Left kidney (tissue), 2 donors: ENCODE measurements around the gene RPL27. TPM values are rescaled to one million over a fixed set of nuclear protein-coding genes. Genes with fewer than 3 reads are reported as not detected.
"Not testable (repeated sequence)": the region's sequence is repeated elsewhere in the genome, so short reads cannot be mapped to it uniquely, and the experiment has no call there.

Source experiments
- DNase-seq: peaks from one replicate; pipeline ENCODE4 v3.0.0-alpha.2; 2013
- polyA plus RNA-seq: library from polyadenylated mRNA; unstranded; fragments of 120-200 nt; gene quantifications from one replicate; pipeline ENCODE4 v1.2.1, GENCODE V29; 2013; ENCODE audit not compliant: insufficient read length

RPL27 gene
- polyA plus RNA-seq, 1 donor = 1,206 TPM

- no peak for DNase-seq
These were observed 9.1 kb upstream of the RPL27 start for GRCh38 chr17:42989141-42989540.

GRCh38 chr17:42989726-42990652 is 8.2 kb upstream of the RPL27 start:
- DNase-seq = no peak

- DNase-seq = no peak
These were observed 6.7 kb upstream of the RPL27 start for GRCh38 chr17:42991471-42991870.

DNA sequence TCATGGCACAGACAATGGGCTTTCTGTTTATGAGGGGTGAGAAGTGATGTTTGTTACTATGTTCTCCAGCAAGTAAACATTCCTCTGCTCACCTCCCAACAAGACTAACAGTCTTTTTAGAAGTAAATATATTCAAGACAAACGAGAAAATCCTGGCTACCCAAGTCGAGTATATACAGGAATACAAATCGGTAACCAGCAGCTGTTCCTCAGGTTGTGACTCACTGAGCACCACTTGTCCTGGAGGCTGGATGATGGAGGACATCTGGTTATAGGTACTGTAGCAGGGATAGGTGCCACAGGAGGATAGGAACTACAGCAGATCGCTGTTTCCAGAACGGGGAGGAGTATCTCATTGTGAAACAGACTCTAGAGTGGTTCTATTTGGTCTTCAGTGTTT is 5.3 kb upstream of the RPL27 start:
- DNase-seq = no peak

DNA sequence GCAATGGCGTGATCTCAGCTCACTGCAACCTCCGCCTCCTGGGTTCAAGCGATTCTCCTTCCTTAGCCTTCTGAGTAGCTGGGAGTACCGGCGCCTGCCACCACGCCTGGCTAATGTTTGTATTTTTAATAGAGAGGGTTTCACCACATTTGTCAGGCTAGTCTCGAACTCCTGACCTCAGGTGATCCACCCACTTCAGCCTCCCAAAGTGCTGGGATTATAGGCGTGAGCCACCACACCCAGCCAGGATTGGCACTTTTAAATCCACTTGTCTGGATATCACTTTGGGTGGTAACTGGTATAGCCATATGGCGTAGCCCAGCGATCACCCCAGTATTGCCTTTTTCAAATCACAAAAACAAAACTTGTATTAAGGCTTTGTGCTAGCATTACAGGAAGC is 4.3 kb upstream of the RPL27 start:
- DNase-seq = not testable (repeated sequence)

- DNase-seq = no peak
These were observed 732 bp upstream of the RPL27 start for GRCh38 chr17:42997390-42997983.

DNA sequence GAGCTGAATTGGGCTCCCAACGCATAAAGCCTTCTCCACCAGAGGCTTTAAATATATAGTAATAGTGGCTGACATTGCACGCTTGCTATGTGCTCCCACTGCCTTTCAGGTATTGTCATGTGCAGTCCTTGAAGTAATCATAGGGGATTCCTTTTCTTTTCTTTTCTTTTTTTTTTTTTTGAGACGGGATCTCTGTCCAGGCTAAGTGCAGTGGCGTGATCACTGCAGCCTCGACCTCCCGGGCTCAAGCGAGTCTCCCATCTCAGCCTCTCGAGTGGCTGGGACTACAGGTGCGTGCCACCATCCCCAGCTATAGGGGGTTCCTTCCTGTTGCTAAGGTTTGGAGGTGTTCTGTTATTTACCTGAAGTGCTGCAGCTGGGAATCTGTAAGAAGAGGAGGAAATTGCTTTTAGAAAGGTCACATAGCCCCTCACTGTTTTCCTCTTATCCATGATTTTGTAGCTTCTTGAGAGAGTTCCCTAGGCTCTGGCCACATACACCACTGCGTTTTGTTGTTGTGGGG is 845 bp downstream of the RPL27 start:
- DNase-seq = no peak

GRCh38 chr17:43000894-43001293 is 2.7 kb downstream of the RPL27 start:
- DNase-seq = not testable (repeated sequence)

GRCh38 chr17:43003542-43004172 is 5.4 kb downstream of the RPL27 start:
- no peak for DNase-seq

GRCh38 chr17:43006639-43007551 is 8.7 kb downstream of the RPL27 start, which contains the start of gene IFI35:
IFI35 (plus strand) TSS chr17:43006784; CDS start chr17:43006948, 164 bp downstream.
- peak; percentile 60 for DNase-seq

- DNase-seq = no peak
These were observed 12.6 kb downstream of the RPL27 start for GRCh38 chr17:43010667-43011308.

DNA sequence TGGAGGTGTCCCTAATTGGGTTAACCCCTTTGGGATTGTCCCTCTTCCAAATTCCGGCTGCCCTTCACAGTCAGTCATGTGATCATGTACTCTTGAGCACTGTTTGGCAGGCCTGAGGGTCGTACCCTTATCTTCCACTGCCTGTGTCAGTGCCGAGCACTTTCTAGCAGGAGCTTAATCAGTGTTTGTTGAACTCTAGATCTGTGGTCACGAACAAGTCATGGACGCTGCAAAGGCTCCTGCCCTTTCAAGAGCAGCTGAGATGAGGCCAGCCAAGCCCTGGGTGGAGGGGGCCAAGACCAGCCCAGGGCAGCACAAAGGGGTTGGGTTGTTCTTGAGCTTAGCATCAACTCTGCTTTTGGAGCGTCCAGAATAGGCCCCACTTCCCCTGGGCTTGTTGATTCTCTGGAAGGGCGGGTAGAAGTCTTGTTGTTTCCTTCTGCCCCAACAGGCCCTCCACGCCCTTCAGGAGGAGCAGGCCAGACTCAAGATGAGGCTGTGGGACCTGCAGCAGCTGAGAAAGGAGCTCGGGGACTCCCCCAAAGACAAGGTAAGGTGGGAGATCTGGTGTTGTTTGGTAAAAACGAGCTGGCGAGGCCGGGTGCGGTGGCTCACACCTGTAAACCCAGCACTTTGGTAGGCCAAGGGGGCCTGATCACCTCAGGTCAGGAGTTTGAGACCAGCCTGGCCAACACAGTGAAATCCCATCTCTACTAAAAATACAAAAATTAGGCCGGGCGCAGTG is 13.7 kb downstream of the RPL27 start:
- DNase-seq = no peak

DNA sequence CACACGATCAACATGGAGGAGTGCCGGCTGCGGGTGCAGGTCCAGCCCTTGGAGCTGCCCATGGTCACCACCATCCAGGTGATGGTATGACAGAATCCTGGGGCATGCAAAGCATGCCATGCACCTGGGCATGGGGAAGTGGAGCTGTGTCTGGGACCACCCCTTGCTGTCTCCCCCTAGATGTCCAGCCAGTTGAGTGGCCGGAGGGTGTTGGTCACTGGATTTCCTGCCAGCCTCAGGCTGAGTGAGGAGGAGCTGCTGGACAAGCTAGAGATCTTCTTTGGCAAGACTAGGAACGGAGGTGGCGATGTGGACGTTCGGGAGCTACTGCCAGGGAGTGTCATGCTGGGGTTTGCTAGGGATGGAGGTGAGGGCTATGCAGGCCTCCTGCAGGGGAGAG is 15.1 kb downstream of the RPL27 start:
- no peak for DNase-seq

GRCh38 chr17:43014020-43014648 is 15.9 kb downstream of the RPL27 start:
- DNase-seq = no peak

- peak; percentile 30 for DNase-seq
These were observed 16.7 kb downstream of the RPL27 start for GRCh38 chr17:43014649-43015542.

- no peak for DNase-seq
These were observed 17.4 kb downstream of the RPL27 start for GRCh38 chr17:43015579-43015978.

- DNase-seq = no peak
These were observed 18.0 kb downstream of the RPL27 start for GRCh38 chr17:43016216-43016615.

DNA sequence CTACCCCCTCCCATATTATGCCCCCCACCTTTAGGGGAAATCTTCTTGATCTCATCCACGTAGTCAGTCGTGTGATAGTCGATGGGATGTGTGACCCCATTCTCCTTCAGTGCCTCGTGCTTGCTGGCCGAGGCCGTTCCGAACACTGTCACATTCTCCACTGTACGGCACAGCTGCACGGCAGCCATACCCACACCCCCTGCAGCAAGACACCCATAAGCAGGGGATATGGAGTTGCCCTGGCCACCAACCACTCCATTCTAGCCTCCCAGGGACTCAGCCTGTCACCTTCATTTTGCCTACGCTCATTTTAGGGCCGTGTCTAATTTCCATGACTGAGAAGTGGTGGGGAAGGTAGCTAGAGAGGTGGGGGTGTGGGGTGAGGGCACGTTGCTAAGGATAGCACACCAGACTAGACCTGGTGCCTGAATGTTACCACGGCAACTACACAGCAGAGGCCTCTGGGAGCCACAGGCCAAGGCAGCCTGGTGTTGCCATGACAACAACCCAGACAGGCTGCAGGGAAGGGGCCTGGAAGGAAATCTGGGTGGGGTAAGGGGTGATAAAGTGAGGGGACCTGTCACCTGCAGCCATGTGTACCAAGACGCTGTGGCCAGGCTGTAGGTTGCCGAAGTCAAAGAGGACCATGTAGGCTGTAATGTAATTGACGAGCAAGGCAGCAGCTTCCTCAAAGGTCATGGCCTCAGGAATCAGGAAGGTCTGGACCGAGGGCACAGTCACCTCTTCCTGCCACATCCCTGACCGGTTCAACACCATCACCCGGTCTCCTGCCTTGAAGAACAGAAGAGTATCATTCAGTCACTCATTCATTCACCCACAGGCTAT is 20.0 kb downstream of the RPL27 start:
- DNase-seq = peak; percentile 37
